H4 (cell line): ENCODE data around the gene C16orf74. TPM values are rescaled to one million over a fixed set of nuclear protein-coding genes. Genes with fewer than 3 reads are reported as not detected.

Source experiments
- DNase-seq: peaks from one replicate; pipeline ENCODE4 v3.0.0-alpha.2; 2015; ENCODE audit warnings: low spot score
- total RNA-seq: library from RNA; depleted of rRNA; stranded (reverse); fragments of >200 nt; shearing (Covaris generic); gene quantifications from 2 replicates; pipeline ENCODE4 v1.2.3, GENCODE V29; 2014

Gene C16orf74
- total RNA-seq, 1 experiment from 2014 or later, result 5.8 TPM

DNA sequence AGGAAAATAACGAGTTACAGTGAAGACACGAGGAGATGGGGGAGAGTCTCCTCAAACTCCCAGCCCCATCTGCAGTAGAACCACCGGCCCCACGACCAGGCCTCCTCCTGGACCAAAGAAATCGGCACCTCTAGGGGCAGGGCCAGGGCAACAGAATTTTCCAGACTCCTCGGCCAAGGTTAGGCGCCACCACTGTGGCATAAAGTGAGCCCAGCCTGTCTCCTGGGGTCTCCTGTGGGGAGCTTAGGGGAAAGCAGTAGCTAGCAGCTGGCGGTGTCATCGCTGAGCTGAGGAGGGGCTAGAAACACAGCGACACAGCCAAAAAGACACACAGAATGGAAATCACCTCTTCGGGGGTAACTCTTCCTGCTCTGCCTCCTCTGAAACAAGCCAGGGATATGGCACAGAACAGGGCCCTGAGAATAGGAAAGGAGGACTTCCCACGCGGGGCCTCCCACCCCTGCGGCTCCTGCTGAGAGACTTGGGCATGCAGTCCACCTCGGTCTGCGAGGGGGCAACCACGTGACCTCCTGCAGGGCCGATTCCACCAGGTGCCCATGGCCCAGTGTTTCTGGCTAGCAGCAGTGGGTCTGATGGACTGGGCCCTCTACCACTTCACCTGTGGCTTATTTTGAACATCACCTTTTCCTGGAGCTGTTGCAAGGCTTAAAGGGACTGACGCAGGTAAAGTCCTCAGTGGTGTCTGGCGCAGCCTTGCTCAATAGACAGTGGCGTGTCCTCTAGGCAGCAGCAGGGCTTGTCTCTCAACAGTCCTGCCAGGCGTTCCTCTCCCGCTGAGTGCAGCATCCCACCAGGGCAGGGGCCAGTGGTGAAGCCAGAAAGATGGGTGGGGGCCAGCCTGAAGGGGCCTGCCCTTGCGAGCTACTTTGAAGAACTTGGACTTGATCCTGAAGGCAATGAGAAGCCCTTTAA, 55.4 kb downstream of the C16orf74 start:
- DNase-seq, result no peak

DNA sequence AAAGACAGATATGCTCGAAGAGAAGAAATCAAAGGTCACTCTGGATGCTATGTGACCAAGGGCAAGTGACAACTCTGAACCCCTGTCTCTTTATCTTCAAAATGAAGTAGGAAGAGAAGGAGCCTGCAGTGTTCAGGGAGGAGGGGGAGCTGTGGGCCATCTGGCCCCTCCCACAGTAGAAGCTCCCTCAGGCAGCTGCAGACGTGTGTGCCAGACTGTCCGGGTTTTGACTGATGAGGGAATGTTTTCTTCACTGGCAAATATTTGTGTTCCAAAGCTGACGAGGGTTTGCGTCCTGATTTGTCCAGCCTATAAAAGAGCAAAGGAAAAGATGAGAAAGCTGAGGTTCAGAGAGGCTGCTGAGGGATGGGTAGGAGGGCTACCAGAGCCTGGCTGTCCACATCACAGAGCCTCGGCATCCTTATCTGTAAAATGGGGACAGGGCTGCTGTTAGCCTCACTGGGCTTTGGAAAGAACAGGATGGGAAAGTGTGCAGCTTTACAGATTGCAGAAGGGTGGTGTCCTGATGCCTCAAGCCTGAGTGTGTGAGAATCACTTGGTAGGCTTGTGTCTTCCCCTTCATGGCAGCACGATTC, 60.3 kb downstream of the C16orf74 start:
- DNase-seq, result no peak

DNA sequence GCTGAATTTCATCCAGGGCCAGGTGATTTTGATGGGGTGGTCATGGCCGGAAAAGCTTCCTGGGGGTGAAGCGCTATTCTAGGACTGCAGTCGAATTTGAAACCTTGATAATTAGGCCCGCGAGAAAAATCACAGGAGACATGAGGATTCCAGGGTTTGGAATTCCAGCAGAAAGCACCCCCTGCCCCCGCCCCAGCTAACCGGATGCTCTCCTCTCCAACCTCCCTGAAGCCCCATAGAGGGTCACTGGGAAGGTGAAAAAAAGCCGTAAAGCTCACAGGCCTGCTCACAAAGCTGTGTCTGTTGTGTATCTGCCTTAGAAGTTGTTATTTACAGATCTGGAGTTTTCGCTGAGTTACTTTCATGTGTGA, 61.0 kb downstream of the C16orf74 start:
- DNase-seq, result no peak

DNA sequence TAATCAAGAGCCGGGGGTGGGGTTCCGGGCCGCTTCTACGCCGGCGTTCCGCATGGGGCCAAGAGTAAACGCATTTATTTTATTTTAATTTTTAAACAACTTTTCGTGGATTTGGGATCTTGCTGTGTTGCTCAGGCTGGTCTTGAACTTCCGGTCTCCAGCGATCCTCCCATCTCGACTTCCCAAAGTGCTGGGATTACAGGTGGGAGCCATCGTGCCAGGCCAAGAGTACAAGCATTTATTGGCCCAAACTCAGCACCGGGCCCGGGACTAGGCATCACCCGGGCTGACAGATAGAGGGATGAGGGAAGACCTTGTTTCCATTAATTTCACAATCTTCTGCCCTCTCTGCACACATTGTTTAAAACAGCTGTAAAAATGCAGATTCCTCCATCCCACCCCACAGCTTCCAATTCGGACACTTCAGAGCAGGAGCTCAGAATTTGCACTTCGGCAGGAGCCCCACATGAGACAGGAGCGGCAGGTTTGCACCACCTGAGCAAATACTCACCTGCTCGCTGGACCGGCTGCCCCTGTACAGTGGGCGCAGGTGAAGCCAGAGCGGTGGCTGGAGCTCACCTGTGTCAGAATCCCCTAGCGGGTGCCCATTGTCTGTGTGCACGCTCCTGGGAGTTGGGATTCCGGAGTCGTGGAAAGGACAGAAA, 61.5 kb downstream of the C16orf74 start:
- no peak for DNase-seq

DNA sequence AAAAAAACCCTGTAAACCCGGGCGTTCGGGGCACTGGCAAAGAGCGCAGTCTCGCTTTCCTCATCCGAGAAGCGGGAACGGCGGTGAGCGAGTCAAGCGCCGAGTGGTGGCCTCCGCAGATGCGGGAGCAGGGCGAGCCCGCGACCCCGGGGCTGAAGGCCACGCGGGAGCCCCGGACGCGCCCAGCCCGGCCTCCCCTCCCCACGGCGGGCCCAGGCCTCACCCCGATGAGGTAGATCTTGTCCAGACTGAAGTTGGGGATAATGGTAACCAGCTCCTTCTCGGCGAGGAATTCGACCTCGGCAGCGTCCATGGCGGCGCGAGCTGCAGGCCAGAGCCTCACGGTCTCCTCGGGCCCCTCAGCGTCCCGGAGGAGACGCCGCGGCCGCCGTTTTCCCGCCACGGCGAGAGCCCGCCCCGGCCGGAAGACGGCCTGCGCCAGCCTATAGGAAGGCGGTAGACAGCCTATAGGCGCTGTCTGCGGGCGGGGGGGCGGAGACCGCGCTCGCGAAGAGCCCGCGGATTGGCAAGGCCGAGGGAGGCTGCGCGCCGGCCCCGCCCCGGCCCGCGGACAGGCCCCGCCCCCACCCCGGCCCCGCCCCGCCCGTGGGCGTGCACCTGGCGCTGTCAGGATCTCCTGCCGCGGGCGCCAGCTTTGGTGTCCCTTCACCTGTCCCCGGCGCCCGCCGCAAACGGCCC, 62.2 kb downstream of the C16orf74 start, which contains the start of gene GINS2:
TSS of gene GINS2 (minus strand) at position 369 of the 699 bp plus-strand sequence. CDS start at position 313, 56 bp downstream.
- DNase-seq, result peak; percentile 92

DNA sequence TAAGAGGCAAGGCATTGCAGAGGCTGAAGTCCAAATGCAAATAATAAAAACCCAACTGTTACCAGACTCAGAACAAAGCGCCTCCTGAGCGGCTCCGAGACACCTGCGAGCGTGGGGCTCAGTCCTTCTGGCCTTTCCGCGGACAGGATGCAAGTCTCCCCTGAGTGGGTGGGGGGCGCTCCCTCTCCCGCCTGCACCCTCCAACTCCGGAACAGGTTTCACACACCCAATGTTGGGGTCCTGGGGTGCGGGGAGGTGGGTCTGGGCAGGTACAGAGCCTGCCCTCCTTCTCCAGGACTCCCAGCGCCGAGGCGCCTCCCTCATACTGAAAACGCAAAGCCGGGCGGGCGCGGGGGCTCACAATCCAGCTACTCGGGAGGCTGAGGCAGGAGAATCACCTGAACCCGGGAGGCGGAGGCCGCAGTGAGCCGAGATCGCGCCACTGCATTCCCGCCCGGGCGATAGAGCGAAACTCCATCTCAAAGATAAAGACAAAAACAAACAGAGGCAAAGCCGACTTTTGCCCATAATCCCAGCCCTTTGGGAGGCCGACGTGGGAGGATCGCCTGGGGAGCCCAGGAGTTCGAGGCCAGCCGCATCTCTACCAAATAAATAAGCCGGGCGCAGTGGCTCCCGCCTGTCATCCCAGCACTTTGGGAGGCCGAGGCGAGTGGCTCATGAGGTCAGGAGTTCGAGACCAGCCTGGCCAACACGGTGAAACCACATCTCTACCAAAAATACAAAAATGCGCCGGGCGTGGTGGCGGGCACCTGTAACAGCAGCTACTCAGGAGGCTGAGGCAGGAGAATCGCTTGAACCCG, 63.0 kb downstream of the C16orf74 start:
- DNase-seq, result no peak

DNA sequence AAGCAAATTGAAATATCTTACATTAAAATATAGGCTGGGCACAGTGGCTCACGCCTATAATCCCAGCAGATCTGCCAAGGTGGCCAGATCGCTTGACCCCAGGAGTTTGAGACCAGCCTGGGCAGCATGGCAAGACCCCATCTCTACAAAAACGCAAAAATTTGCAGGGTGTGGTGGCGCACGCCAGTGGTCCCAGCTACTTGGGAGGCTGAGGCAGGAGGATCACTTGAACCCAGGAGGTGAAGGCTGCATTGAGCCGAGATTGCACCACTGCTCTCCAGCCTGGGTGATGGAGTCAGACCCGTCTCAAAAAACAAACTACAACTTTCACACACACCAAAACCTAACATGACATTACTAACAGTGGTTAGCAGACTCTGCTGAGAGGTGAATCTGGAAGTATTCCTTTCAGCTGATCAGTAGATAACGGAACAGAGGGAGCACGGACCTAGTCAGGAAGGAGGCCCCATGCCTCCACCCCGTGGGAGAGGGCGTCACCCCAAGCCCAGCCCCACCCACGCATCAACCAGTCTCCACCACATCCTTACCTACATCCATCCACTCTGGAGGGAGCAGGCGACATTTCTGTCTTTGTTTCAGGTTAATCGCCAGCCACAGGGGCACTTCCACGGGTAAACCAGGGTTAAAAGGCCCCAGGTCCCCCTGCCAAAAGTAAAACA, 63.8 kb downstream of the C16orf74 start:
- DNase-seq, result no peak

DNA sequence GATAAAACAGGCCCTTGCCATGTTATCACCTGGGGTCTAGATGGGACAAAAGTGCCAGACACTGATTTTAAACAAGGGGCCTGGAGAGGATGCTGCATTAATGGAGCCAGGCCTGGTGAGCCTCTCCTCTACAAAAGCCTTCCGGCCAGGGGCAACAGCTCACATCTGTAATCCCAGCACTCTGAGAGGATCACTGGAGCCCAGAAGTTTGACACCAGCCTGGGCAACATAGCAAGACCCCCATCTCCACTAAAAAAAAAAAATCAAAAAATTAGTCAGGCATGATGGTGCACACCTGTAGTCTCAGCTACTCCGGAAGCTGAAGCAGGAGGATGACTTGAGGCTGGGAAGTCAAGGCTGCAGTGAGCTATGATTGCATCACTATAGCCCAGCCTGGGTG, 65.6 kb downstream of the C16orf74 start:
- DNase-seq, result no peak

DNA sequence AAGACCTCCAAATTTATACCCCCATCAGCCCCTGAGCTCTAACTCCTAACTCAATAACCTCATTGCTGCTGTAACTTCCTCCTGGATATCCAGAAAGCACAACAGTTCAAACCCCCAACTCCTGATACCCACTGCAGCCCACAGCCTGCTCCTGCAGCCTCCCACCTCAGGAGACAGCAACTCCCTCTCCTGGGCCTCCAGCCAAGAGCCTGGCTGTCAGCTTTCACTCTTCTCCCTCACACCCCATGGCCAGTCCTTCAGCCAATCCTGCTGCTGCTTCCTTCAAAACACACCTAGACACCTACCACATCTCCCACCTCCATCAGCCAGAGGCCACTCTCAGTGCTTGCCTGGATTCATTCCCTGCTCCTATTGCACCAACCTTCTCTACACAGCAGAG, 67.5 kb downstream of the C16orf74 start:
- DNase-seq, result no peak

DNA sequence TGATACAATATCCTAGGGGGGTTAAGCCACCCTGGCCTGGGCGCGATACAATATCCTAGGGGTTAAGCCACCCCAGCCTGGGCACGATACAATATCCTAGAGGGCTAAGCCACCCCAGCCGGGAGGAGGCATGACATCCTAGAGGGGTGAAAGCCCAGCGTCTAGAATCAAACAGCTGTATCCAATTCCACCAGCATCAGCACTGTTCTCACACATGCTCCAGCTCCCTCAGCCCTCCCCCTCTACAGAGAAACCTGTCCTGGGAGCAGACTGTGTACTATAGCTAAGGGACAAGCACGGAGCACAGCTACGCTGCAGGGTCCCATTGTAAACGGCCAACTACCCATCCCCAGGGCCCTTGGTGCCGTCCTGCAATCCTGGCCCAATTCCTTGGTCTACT, 68.4 kb downstream of the C16orf74 start:
- DNase-seq, result no peak

DNA sequence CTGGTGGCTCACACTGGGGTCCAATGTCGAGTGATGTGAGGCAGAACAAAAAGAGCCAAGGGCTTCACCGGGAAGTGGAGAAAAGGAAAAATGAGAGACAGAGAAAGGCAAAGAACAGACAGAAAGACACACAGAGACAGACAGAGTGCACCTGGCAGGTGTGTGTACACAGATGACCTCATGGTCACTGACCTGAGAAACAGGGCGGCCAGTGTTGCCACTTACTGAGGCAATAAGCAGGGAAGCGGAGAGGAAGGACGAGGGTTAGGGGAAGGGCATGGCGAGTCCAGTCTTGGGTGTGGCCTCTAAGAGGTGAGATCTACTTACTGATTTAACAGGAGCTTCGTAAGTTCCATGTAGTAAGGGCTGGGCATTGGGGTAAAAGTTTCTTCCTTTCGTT, 69.6 kb downstream of the C16orf74 start:
- DNase-seq, result no peak

DNA sequence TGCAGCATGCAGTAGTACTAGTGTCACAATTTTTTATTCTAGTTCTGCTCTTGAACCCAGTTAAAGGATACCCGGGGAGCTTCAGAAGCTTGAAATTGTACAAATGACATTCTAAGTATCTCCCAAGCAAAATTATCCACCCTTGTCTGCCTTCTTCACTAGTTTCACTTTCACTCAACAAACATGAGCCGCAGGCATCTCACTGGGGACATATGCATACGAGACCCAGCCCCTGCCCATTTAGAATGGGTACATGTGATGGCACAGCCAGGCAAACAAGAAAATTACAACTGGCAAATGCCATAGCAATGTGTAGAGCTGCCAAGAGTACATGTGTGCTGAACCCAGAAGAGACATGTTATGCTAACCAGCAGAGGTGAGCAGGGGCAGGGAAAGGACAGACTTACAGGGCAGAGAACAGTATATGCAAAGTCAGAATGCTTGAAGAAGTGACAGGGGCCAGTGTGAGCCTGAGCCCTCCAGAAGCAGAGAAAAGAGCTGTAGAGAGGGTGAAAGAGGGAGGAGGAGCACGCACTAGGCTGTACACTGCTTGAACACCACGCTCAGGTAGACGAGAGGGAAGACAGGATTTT, 70.4 kb downstream of the C16orf74 start:
- no peak for DNase-seq

DNA sequence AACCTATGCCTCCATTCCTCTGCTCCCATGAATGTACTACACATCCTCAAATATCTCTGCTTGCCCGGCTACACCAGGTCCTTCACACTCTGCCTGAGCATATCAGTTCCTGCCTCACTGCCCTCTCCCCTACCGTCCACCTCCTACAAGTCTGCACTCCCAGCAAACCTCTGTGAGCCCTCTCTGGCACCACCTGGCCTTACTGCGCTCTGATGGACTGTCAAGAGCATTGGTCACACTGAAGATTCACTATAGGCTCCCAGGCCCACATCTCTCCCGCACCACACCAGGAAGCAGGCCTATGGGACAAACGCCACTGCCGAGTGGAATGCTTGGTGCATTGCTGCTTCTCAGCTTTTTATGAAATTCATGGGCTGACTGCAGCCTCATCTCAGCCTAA, 71.0 kb downstream of the C16orf74 start:
- no peak for DNase-seq

DNA sequence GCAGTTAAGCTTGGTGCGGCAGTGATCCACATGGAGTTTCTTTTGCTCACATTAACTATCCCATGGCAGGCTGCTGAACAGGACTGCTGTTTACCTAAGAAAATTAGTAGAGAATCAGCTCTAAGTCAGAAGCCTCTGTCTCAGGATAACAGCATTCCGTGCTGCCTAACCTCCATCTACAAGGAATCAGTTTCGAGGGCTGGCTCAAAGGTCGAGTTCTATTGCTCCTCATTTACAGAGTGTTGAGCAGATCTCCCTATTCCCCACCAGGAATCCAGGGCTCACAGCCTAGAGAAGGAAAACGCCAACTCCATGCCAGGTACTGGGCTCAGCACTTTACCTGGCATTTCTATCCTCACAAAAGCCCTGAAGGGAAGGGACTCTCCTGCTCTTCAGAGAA, 72.1 kb downstream of the C16orf74 start:
- no peak for DNase-seq

DNA sequence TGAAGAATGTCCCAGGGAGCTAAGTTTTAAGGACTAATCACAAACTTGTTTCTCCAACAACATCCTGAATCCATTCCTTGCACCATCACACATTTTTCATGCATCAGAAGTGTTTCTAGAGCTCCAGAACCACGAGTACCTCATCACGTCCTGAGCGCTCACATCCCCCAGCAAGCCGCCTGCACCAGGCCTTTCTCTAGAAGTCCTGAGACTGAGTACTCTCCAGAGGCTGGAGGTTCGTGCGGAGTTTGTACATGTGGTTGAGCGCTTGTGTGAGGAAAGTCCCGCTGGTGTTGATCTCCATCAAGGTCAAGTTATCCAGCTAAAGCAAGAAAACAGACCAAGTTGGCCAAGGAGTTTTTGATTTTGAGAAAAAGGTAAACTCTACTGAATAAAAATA, 72.9 kb downstream of the C16orf74 start:
- DNase-seq, result no peak

DNA sequence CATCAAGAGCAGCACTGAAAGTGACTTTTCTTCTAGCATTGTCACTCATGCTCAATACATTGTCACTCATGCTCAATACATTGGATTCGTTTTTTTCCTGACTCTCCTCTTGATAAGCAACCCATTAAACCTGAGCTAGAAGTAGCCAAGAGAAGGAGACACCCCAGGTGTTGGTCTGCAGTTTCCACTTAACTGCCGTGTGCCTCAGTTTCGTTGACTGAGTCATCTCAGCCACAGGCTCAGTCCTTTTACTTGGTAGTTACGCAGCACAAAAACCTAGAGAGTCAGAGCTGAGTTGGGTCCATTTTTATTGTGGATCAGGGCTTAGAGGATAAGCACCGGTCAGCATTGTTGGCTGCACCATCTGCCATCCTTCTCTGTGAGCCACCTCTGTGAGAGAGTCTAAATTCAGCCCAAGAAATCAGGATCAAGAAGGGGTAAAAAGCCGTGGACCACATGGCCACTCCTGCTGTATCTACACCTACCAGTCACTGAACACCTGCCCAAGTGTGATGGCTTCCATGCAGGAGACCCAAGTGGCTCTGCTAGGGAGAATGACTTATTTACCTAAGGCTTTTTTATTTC, 73.4 kb downstream of the C16orf74 start:
- DNase-seq, result no peak

DNA sequence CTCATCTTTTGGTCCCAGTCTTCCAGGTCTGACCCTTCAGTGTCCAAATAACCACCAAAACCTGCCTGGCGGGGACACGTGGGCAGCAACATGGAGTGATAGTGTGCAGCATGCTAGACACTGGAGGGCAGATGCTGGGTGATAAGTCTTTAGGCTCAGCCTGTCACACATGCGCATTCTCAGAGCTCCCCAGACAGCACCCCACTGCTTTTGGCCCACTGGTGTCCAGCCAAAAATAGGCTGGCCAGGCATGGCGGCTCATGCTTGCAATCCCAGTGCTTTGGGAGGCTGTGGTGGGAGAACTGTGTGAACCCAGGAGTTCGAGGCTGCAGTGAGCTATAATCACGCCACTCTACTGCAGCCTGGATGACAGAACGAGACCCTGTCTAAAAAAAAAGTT, 74.4 kb downstream of the C16orf74 start:
- no peak for DNase-seq

DNA sequence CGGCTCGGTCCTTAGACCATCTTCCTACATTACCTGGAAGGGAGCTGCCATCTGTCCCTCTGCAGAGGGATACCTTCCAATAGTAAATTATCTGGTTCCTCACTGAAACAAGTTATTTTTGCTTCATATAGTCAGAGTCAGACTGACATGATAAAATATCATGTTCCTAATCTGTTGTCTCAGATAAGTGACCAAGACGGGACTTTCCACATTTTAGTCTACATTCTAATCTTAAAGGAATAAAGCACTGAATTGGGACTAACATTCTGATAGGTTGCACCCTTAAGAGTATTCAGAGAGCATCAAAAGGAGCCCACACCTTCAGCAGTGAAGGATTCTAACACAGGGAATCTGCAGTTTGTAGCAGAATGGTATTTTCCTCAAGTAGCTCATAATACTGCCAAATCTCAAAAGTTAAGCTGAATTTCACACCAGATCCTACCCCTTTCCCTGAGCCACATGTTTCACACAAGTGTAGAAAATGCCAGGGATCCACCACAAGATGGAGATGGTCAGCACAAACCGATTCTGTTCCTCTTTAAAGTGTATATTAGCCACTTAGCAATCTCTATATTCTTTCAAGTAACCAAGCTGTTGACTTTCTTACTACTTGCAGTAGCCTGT, 75.5 kb downstream of the C16orf74 start:
- DNase-seq, result no peak

DNA sequence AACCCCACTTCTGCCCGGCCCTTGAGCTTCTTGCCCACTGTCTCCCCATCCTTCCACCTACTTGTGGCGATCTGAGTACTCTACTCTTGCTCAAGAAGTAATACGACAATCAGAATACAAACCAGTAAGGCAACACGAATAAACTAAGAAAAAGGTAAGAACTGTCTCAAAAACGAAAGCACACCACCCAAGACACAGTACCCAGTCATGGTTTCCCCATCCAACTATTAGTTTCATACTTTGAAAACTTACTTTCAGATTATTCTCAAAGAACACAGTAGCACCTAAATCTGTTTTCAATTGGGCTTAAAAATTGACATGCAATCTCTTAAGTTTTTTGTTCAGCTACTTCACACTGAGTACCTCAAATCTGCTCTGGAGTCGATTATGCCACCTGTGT, 76.1 kb downstream of the C16orf74 start:
- no peak for DNase-seq

DNA sequence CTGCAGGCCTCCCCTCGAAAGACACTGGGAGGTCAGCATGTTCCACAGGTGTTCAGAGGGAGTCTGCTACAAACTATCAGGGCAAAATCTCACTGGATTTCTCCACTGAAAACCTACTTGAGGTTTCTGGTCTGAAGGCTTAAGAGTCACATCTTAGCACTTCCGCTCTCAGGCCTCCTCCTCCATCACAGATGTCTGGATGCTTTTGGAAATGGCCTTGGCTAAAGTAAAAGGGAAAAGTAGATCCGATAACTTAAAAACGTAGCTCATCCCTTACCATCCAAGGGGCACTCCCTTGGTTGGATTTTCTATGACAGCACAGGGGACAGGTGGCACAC, 76.5 kb downstream of the C16orf74 start:
- no peak for DNase-seq
